Measurements from ENCODE around the gene XXYLT1. TPM values are rescaled to one million over a fixed set of nuclear protein-coding genes. Genes with fewer than 3 reads are reported as not detected.

Gene XXYLT1
- total RNA-seq, 1 experiment from 2014 or later, result 23.4 TPM

GRCh38 chr3:195154111-195154791, 116.7 kb downstream of the XXYLT1 start (continued):
- TF ChIP-seq NR2C2 (CRISPR knock-in tag; IDR thresholded peaks at IDR 0.05), result no peak

GRCh38 chr3:195153653-195154052, 117.3 kb downstream of the XXYLT1 start:
- Mint-ChIP-seq H3K4me3 (no peak overlapping the region), H3K36me3 (no peaks in the 10 kb centered on the region), H3K27ac (no peak overlapping the region), H3K27me3 (ENCODE audit: low read depth) (no peaks in the 10 kb centered on the region), H3K4me1 (peaks cover 67% of the 10 kb centered on the region), H3K9me3 (no peaks in the 10 kb centered on the region)
- POLR2A ChIA-PET, result no interaction called here
- DNase-seq (ENCODE audit: low spot score) (no peak), ATAC-seq (no peak)
- CTCF ChIA-PET, result interaction anchor here (1.0 to 1.9 kb wide), 4 partner anchors 73 to 466 kb away, joined by 3 to 6 read pairs (median 3); partner anchors contain the start of gene XXYLT1
- TF ChIP-seq JUN (CRISPR knock-in tag; IDR thresholded peaks at IDR 0.05), result no peak
- TF ChIP-seq ZNF281 (CRISPR knock-in tag; IDR thresholded peaks at IDR 0.05), result no peak
- no peak for TF ChIP-seq NR3C1 (CRISPR knock-in tag; conservative IDR thresholded peaks at IDR 0.05; ENCODE audit: low read depth)
- no peak for TF ChIP-seq ZNF317 (CRISPR knock-in tag; IDR thresholded peaks at IDR 0.05; ENCODE audit: borderline replicate concordance, low read depth)
- TF ChIP-seq AR (CRISPR knock-in tag; IDR thresholded peaks at IDR 0.05), result no peak
- no peak for TF ChIP-seq CTCF (IDR thresholded peaks at IDR 0.05)
- TF ChIP-seq AFF4 (CRISPR knock-in tag; IDR thresholded peaks at IDR 0.05; ENCODE audit: borderline replicate concordance), result no peak
- TF ChIP-seq ZNF263 (CRISPR knock-in tag; IDR thresholded peaks at IDR 0.05; ENCODE audit: low read depth), result no peak
- no peak for TF ChIP-seq ZNF425 (CRISPR knock-in tag; conservative IDR thresholded peaks at IDR 0.05)
- no peak for TF ChIP-seq IRF1 (CRISPR knock-in tag; IDR thresholded peaks at IDR 0.05)
- no peak for TF ChIP-seq ZNF138 (CRISPR knock-in tag; conservative IDR thresholded peaks at IDR 0.05)
- TF ChIP-seq GABPB1 (CRISPR knock-in tag; IDR thresholded peaks at IDR 0.05), result no peak
- TF ChIP-seq FOXP1 (CRISPR knock-in tag; IDR thresholded peaks at IDR 0.05; ENCODE audit: borderline replicate concordance), result no peak
- TF ChIP-seq ZBTB43 (CRISPR knock-in tag; IDR thresholded peaks at IDR 0.05), result no peak
- TF ChIP-seq E2F5 (CRISPR knock-in tag; IDR thresholded peaks at IDR 0.05), result no peak
- no peak for TF ChIP-seq HMGA2 (CRISPR knock-in tag; IDR thresholded peaks at IDR 0.05)

Data from WTC11 (cell line).